Bronchial epithelial cell (primary cell): Measurements from ENCODE around the gene DCP2. TPM values are rescaled to one million over a fixed set of nuclear protein-coding genes. Genes with fewer than 3 reads are reported as not detected.

Source experiments
- DNase-seq: peaks from one replicate; pipeline ENCODE4 v3.0.0-alpha.2; 2010; ENCODE audit warnings: low read depth
- FAIRE-seq: peaks from 2 replicates; lab custom pipeline; 2011; peaks lifted over from hg19 to GRCh38; lab: Jason Lieb, UNC
- H3K27me3 ChIP-seq: 2 replicates; pipeline ENCODE4 v1.5.1; 2011; ENCODE audit warnings: low read length; ENCODE audit not compliant: control insufficient read depth, insufficient read depth
- H3K36me3 ChIP-seq: 2 replicates; pipeline ENCODE4 v1.5.1; 2011; ENCODE audit warnings: low read length; ENCODE audit not compliant: control insufficient read depth, insufficient read depth
- H3K4me3 ChIP-seq: 2 replicates; pipeline ENCODE4 v1.5.1; 2011; ENCODE audit warnings: mild to moderate bottlenecking, low read depth, low read length, control low read depth
- total RNA-seq: library from RNA; depleted of rRNA; stranded (reverse); fragments of >200 nt; gene quantifications from 2 replicates; pipeline ENCODE4 v1.2.1, GENCODE V29; 2014
- TF ChIP-seq, protein P1 (sequence below): IDR thresholded peaks from 2 replicates; pipeline ENCODE4 v1.5.1; 2011; ENCODE audit warnings: mild to moderate bottlenecking, moderate library complexity, low read length, control low read depth, inconsistent platforms; ENCODE audit not compliant: insufficient read depth, severe bottlenecking

DCP2 gene
- total RNA-seq, 1 donor from 2014 or later, result 24.0 TPM

- DNase-seq, result peak; percentile 94
- no peaks in the 10 kb centered on the region for H3K27me3 ChIP-seq
- TF ChIP-seq, protein P1, sequence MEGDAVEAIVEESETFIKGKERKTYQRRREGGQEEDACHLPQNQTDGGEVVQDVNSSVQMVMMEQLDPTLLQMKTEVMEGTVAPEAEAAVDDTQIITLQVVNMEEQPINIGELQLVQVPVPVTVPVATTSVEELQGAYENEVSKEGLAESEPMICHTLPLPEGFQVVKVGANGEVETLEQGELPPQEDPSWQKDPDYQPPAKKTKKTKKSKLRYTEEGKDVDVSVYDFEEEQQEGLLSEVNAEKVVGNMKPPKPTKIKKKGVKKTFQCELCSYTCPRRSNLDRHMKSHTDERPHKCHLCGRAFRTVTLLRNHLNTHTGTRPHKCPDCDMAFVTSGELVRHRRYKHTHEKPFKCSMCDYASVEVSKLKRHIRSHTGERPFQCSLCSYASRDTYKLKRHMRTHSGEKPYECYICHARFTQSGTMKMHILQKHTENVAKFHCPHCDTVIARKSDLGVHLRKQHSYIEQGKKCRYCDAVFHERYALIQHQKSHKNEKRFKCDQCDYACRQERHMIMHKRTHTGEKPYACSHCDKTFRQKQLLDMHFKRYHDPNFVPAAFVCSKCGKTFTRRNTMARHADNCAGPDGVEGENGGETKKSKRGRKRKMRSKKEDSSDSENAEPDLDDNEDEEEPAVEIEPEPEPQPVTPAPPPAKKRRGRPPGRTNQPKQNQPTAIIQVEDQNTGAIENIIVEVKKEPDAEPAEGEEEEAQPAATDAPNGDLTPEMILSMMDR, result no peak
- no peak for FAIRE-seq
- H3K36me3 ChIP-seq, result peaks cover 2% of the 10 kb centered on the region
- H3K4me3 ChIP-seq, result no peak overlapping the region
Measured at GRCh38 chr5:113020461-113021273, 44.1 kb downstream of the DCP2 start.

- peak; percentile 54 for DNase-seq
- Histone ChIP-seq H3K27me3 (no peaks in the 10 kb centered on the region), H3K36me3 (peaks cover 9% of the 10 kb centered on the region), H3K4me3 (no peak overlapping the region)
- TF ChIP-seq, protein P1, result no peak
- FAIRE-seq, result no peak
Measured at GRCh38 chr5:113022661-113023060, 46.1 kb downstream of the DCP2 start.

DNA sequence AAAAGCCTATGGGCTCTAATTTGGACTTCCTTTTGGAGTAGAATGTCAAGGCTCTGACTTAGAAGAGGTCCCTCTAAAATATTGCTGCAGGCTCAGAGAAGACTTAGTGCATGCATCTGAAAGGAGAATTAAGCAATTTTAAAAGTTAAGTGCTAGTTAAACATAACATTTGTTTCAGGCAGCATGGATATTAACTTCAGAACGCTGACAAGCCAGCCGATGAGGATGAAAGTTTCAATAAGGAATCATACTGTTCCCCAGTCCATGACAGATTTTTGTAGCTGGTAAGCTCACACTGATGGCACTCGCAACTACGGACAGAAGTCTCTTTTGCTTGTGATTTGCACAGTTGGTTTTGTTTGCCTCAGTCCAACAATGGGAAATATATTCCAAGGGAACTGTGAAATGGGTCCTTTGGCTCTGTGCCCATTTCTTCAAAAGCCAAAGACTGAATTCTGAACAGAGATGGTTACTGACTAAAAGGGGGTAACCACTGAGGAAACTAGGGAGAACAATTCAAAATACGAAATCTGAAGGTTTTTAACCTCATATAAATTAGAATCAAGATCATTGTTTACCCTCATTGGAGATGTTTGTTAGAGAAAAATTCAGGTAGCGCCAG is 47.6 kb downstream of the DCP2 start:
- FAIRE-seq (no peak), DNase-seq (no peak)
- Histone ChIP-seq H3K27me3 (no peaks in the 10 kb centered on the region), H3K4me3 (no peak overlapping the region), H3K36me3 (peaks cover 14% of the 10 kb centered on the region)
- TF ChIP-seq, protein P1, result no peak

GRCh38 chr5:113025596-113025995 is 49.0 kb downstream of the DCP2 start:
- Histone ChIP-seq H3K36me3 (peaks cover 18% of the 10 kb centered on the region), H3K27me3 (no peaks in the 10 kb centered on the region), H3K4me3 (no peak overlapping the region)
- TF ChIP-seq, protein P1, result no peak
- FAIRE-seq (no peak), DNase-seq (no peak)

- TF ChIP-seq, protein P1, result no peak
- no peak for DNase-seq
- Histone ChIP-seq H3K4me3 (no peak overlapping the region), H3K27me3 (no peaks in the 10 kb centered on the region), H3K36me3 (peaks cover 18% of the 10 kb centered on the region)
- no peak for FAIRE-seq
Measured at GRCh38 chr5:113026211-113026610, 49.6 kb downstream of the DCP2 start.
